Measurements from ENCODE around the gene KSR2. TPM values are rescaled to one million over a fixed set of nuclear protein-coding genes. Genes with fewer than 3 reads are reported as not detected.
"Not testable (repeated sequence)": the region's sequence is repeated elsewhere in the genome, so short reads cannot be mapped to it uniquely, and the experiment has no call there.

Gene KSR2
- total RNA-seq: 0.10 TPM

DNA sequence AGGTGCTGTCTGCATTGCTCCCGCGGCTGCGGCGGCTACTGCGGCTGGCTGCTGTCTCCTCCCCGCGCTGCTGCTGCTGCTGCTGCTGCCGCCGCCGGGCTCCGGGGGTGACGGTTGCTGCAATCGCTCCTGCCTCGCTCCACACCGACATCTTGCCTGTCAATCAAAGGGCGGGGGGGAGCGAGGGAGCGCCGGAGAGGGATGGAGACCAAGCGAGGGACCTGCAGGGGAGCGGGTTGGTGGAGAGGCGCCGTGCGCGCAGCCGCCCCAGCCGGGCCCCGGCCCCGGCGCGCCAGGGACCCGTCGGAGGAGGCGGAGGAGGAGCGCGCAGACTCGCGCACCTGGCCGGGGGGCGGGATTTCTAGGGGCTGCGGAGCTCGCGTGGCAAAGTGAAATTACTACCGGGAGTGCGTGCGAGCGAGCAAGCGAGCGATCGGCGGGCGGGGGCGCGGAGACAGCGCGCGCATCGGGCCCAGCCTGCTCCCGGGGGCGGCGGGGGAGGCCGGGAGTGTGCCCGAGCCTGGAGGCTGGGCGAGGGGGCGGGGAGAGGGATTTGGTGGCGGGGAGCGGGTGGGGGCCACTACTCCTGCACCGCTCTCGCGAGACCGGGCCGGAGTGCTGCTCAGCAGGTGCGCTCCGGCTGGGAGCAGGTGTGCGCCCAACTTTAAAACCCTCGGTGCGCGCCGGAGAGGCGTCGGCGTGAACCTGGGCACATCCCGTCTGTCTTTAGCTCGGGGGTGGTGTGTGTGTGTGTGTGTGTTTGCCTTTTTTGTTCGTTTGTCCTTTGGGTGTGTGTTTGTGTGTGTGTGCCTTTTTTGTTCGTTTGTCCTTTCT lies at the start of gene KSR2:
KSR2 (minus strand) TSS at position 165 of the 834 bp plus-strand sequence. CDS start 735 bp downstream, outside the sequence.
- DNase-seq: peak; percentile 62

DNA sequence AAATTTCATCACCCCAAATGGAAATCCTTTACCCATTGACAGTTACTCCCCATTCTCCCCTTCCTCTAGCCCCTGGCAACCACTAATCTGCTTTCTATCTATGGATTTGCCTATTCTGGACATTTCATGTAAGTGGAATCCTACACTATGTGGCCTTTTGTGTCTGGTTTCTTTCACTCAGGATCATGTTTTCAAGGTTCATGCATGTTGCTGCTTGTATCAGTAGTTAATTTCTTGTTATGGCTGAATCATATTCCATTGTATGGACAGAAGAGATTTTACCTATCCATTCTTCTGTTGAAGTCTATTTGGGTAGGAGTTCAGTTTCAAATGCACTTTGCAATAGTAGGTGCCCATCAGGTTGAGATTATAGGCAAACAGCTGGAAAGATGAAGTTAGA lies 49.1 kb upstream of the KSR2 start:
- DNase-seq: no peak

DNA sequence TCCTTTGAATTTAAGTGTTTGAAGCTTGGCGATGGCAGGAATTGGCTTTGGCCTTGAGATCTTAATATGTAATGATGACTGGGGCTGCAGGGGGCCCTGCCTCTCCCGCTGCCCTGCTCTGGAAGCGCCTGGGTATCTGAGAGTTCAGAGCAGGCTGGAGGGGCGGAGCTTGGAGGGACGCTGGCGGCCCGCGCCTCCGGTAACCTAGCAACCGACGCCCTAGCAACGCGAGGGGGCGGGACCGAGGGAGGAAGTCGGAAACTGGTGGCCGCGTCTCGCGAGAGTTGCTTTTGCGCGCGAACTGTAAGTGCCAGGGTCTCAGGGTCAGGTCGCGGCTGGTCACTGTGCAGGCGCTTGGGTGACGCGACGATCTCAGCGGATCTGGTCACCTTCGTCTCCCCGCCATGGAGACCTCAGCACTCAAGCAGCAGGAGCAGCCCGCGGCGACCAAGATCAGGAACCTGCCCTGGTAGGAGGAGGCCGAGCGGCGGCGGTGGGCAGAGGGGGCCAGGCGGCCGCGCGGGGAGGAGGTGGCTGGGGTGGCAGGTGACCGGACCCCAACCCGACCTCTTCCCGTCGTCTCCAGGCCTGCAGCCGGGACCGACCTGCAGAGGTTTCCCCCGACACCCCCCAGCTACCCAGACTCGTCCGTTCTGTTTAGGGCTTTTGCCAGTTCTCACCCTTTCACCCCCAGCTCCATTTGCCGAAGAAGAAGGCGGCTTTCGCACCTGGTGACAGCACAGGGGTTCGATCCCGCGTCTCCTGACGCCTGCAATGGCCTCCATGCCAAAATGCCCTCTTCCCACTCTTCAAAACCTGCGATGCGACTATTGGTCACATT lies 47.9 kb upstream of the KSR2 start, which contains the start of gene RFC5:
RFC5 (plus strand) TSS at position 280 of the 841 bp plus-strand sequence; CDS start at position 405, 125 bp downstream.
- DNase-seq: peak; percentile 99

- DNase-seq: no peak
Measured at GRCh38 chr12:118015944-118016343, 47.2 kb upstream of the KSR2 start.

GRCh38 chr12:118015306-118015705 lies 46.5 kb upstream of the KSR2 start:
- DNase-seq: no peak

DNA sequence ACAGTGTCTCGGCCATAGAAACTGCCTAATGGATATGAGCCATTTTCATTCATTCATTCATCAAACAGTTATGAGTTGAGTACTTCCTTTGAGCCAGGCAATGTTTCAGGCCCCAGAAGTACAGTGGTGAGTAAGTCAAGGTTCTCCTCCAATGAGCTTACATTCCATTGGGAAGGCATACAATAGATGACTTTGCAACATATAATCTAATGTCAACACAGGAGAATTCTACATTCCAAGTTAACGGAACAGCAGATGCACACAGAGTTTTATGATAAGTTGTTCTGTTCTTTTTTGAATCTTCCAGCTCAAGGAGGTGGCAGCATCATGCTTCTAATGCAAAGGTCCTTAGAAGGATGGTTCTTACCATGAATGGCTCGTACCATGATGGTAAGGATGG lies 44.5 kb upstream of the KSR2 start:
- DNase-seq: no peak

GRCh38 chr12:118011961-118012360 lies 43.2 kb upstream of the KSR2 start:
- DNase-seq: no peak

- DNase-seq: no peak
Measured at GRCh38 chr12:118011377-118011776, 42.6 kb upstream of the KSR2 start.

- DNase-seq: no peak
Measured at GRCh38 chr12:118010903-118011302, 42.1 kb upstream of the KSR2 start.

GRCh38 chr12:117999806-118000205 lies 31.0 kb upstream of the KSR2 start:
- DNase-seq: not testable (repeated sequence)

DNA sequence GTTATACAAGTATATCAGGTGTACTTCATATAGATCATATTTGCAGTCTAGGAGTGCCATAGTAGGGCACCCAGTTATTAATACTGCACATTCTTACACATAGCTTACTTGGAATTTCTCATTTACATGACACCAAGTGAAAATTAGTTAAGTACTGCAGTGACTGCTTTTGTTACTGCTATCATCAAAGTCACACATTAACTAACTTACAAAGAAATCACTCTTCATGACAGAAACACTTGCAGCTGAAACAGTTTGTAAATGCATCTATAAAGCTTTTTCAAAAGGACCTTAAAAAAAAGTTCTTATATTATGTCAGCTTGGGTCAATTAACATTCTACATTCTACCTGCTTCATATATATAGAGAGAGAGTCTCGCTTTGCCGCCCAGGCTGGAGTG lies 29.9 kb upstream of the KSR2 start:
- no peak for DNase-seq

DNA sequence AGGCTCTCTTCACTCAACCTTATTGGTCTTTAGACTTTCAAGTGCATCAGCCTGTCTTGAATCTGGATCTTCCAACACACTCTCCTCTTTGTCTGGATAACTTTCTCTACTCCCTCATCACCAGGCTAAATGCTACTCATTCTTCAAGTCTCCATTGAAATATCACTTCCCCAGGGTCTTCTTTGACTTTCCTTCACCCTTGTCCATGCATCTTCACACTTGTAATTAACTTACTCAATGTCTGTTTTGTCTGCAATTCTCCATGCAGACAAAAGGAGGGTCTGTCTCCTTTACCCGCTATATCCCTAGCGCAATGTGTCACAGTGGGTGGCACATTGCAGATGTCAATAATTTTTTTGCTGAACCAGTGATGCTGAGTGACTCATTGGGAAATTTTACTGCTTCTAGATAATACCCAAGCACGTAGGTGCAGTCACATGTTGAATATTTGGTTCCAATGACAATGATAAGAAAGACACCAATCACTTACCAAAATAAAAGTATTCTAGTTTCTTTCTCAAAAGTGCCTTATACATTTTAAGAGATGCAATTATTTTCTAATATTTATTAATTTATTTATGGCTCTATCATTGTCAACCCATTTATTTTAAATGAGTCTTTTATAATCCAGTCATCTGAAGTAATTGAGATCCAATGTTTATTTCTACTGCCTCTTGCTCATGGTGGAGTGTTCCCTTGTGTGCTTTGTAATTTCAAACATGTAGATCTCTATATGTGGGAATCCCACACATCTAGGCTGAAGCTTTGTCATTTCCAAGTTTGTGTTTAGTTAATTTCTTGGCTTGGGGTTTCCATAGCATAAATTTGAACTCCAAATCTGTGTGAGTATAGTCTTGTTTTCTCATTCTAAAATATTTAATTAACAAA lies 26.0 kb upstream of the KSR2 start:
- no peak for DNase-seq

- DNase-seq: no peak
Measured at GRCh38 chr12:117986705-117987469, 18.1 kb upstream of the KSR2 start.

- no peak for DNase-seq
Measured at GRCh38 chr12:117985182-117985581, 16.4 kb upstream of the KSR2 start.

DNA sequence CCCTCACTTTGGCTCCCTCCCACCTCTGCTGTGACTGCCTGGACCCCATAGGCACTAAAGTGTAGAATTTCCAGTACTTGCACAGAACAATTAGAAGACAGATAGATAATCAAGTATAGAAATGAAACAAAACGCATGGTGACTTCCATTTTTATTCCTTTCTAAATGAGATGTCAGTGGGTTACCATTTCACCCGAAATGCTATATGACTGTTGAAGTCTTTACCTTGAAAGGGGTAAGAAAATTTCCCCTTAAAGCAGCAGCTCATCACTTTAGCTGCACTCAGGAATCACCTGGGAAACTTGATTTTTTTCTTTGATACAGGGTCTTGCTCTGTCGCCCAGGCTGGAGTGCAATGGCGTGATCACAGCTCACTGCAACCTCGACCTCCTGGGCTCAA lies 12.5 kb upstream of the KSR2 start:
- no peak for DNase-seq

DNA sequence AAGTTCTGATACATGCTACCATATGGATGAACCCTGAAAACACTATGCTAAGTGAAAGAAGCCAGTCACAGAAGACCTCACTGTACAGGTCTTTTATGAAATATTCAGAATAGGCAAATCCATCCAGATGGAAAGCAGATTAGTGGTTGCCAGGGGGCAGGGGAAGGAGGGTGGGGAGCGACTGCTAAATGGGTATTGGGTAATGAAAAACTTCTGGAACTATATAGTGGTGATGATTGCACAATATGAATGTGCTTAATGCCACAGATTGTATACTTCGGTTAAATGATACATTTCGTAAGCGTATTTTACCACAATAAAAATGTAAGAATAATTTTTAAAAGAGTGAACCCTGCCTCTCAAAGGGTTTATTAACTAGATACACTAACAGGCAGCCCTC lies 11.8 kb upstream of the KSR2 start:
- DNase-seq: no peak

DNA sequence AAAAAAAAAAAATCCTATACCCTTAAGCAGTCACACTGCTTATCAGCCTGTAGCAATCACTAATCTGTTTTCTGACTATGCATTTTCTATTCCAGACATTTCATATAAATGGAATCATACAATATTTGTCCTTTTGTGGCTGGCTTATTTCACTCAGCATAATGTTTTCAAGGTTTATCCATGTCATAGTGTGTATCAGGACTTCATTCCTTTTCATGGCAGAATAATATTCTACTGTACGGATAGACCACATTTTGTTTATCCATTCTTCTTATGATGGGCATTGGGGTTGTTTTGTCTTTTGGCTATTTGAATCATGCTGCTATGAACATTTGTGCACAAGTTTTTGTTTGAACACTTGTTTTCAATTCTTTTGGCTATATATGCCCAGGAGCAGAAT lies 8.6 kb upstream of the KSR2 start:
- no peak for DNase-seq

- no peak for DNase-seq
Measured at GRCh38 chr12:117975006-117975405, 6.2 kb upstream of the KSR2 start.

GRCh38 chr12:117972301-117972700 lies 3.5 kb upstream of the KSR2 start:
- no peak for DNase-seq

- no peak for DNase-seq
Measured at GRCh38 chr12:117970334-117970733, 1.5 kb upstream of the KSR2 start.

GRCh38 chr12:117968151-117968789 lies 520 bp downstream of the KSR2 start:
- no peak for DNase-seq

Data from tongue (tissue), 2 donors.